ENCODE measurements around the gene CD300A.

- no peak for TF ChIP-seq CTCF (IDR thresholded peaks at IDR 0.05)
- no peak for TF ChIP-seq POLR2A (IDR thresholded peaks at IDR 0.05)
Measured at GRCh38 chr17:74522381-74523105, 56.1 kb downstream of the CD300A start.

All from esophagus squamous epithelium (tissue), 4 donors.